HL-60/S4 (cell line): ENCODE measurements around the gene SOBP.

Experiments
- in situ Hi-C: fragments of 300-500 bp; cut with MboI; formaldehyde crosslinking; loops from 2 replicates; pipeline ENCODE4 v1.14.3; 2022; ENCODE audit warnings: low sequenced_read_pairs

SOBP gene

GRCh38 chr6:107635057-107635515, 145.2 kb downstream of the SOBP start:
- in situ Hi-C loops = no loop called here

DNA sequence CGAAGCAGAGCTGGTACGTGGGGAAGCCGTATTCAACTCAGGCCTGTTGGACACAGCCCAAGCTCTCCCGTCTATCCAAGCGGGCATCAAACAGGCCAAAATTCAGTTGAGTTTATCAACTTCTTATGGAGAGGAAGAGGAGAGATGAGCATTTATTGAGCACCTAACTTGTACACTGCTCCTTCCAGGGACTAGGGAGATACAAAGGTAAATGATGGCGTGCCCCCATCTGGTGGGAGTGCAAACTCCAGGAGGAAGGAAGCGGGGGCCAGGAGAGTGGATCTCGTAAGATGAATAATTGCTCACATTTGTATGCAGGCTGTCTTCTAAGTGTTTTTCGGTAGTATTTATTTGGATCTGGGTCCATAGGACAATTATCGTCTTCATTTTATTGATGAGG, 146.6 kb downstream of the SOBP start:
- in situ Hi-C loops = no loop called here

- in situ Hi-C loops = no loop called here
These were observed 147.7 kb downstream of the SOBP start for GRCh38 chr6:107637316-107638315.

GRCh38 chr6:107638493-107638892, 148.6 kb downstream of the SOBP start:
- in situ Hi-C loops = no loop called here

DNA sequence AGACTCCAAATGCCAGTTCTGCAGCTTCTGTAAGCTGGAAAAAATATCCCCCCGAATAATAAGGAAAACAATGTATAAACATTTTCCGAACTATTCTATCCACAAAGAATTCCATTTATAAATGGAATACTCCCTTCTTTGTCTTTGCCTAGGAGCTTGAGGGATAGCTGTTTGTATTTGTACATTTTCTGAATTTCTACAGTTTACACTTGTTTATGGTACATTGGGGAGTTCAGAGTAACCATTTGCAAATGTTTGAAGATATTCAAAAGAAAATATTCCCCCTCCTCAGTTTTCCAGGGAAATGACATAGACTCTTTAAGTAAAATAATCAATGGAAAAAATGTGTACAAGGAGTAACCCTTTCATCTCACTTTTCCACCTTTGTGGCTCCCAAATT, 149.6 kb downstream of the SOBP start:
- in situ Hi-C loops = no loop called here

DNA sequence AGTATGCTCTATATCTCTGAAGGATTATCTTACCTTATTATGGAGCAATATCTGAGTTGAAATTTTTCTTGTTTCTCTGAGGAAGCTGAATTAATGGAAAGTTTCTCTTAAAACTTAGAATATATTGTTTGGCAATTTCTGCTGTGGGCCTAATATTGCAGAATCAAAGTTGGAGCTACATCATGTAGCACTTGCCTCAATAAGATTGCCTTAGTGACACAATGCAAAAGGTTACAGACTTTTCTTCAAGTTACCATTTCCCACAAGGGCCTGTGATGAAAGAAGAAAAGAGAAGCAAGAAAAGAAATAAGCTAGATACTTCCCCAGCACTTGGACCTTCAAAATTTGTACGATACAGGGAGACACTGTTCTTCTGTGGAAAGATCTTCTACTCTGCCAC, 151.2 kb downstream of the SOBP start:
- in situ Hi-C loops = no loop called here

- in situ Hi-C loops = no loop called here
These were observed 151.6 kb downstream of the SOBP start for GRCh38 chr6:107641500-107641941.

DNA sequence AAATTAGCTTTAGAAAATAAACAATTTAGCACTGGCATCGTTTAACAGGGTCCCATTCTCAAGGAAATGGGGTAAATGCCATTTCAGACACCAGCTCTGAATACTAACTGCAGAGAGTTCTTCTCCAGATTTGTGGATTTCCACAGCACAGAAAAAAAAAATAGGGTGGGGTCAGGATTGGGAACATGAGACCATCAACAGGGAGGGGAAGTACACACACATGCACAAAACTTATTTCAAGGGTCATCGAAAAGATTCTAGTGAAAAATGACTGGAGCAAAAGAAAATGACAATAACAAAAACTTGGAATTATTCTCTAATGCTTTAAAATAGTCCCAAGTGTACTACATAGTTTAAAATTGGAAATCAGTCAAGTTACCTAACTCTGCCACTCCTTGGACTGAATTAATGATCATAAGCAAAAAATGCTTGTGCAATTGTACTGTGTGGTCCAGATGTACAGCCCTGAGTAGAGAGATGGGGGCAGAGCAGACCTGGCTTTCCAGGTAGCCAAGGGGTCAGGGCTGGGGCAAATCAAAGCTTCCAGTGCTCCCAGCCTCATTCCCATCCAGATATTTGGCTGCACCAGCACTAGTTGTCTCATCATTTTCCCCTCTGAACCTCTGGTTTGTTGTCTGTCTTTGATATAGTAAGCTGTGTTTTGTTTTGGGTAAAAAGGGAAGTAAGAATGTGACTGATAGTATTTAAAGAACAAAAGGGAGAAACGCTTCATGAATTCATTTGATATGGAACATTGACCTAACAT, 152.4 kb downstream of the SOBP start:
- in situ Hi-C loops = no loop called here

DNA sequence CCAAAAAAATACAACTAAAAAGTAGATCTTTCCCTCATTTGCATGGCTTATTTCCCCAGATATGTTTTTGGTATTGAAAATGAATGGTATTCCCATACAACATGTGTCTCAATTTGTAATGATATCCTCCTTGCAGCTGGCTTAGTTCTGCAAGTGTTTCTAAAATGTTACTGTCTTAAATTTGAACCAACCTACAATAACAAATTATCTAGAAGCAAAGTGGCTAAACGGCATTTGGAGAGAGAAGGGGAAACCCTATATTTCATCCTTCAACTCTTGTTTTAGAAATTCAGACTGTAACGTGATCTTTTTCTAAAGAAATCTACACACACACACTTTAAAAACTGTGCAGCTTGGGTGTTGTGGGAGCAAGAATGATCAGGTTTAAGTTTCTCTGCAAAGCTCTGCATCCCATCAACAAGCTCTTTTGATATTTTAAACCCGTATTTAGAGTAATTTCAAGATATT, 153.0 kb downstream of the SOBP start:
- in situ Hi-C loops = no loop called here

DNA sequence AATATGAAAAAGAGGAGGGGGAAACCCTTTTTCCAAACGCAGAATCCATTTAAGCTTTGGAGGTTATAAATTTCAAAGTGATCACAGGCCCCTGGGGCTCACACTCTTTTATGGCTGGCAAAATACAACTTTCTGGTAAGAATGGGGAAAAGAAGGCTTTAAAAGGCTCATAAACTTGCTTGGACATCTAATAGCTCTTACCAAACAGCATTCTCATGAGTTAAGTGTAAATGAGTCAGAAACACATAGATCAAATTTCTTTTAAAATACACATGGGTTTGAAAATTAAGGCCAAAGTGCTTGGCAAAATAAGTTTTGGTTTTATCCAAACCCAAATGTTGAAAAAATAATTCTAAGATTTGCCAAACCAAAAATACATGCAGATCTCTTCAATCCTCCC, 154.6 kb downstream of the SOBP start:
- in situ Hi-C loops = no loop called here

- in situ Hi-C loops = no loop called here
These were observed 155.8 kb downstream of the SOBP start for GRCh38 chr6:107645740-107646139.

GRCh38 chr6:107646176-107646575, 156.3 kb downstream of the SOBP start:
- in situ Hi-C loops = no loop called here

DNA sequence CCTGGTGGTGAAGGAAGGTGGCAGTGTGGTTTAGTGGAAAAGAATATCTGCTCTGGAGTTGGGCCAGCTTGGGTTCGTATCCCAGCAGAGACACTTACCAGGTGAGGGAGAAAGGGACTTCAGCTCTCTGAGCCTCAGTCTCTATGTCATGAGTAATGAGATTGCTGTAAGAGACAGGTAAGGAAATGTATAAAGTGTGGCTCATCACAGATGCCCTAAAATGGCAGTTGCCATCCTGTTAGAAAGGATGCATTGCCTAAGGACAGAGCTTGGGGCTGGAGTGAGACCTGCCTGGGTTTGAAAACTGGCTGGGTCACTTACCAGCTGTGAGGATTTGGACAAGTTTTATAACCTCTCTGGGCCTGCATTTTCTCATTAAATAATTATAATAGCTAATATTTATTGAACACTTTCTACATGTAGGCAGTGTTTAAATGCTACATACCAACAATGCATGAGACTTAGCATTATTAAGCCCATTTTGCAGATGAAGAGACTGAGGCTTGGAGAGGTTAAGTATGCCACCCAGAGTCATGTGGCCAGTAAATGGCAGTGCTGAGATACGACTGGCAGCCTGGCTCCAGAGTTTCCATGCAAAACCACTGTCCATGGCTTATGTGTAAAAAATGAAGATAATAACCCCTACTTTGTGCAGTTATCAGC, 157.0 kb downstream of the SOBP start:
- in situ Hi-C loops = no loop called here

- in situ Hi-C loops = no loop called here
These were observed 157.6 kb downstream of the SOBP start for GRCh38 chr6:107647439-107647948.

DNA sequence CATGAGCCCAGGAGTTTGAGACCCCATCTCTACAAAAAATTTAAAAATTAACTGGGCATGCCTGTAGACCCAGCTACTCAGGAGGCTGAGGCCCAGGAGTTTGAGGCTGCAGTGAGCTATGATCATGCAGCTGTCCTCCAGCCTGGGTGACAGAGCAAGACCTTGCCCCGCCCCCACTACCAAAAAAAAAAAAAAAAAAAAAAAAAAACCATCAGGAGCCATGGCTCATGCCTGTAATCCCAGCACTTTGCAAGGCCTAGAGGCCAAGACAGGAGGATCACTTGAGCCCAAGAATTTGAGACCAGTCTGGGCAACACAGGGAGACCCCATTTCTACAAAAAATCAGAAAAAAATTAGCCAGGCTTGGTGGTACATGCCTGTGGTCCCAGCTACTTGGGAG, 159.1 kb downstream of the SOBP start:
- in situ Hi-C loops = no loop called here

DNA sequence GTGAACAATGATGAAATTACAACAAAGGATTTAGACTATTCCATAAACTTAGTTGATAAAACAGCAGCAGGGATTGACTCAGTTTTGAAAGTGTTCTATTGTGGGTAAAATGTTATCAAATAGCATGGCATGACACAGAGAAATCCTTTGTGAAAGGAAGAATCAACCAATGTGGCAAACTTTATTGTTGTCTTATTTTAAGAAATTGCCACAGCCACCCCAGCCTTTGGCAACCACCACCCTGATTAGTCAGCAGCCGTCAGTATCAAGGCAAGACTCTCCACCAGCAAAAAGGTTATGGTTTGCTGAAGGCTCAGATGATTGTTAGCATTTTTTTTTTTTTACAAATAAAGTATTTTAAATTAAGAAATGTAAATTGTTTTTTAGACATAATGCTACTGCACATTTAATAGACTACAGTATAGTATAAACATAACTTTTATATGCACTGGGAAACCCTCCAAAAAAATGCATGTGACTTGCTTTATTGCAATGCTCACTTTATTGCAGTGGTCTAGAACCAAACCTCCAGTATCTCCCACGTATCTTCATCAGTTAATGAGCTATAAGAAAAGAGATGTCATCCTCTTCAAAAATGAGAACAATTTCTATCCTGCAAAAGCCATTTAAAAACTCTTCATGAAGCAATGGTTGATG, 162.7 kb downstream of the SOBP start:
- in situ Hi-C loops = loop anchor here (25.0 kb wide), 1 partner anchor 515 kb away; no protein-coding TSS in a partner anchor

- in situ Hi-C loops = loop anchor here (25.0 kb wide), 1 partner anchor 516 kb away; no protein-coding TSS in a partner anchor
These were observed 163.3 kb downstream of the SOBP start for GRCh38 chr6:107653183-107653580.

GRCh38 chr6:107653861-107654394, 164.0 kb downstream of the SOBP start:
- in situ Hi-C loops = loop anchor here (25.0 kb wide), 1 partner anchor 517 kb away; no protein-coding TSS in a partner anchor

GRCh38 chr6:107654764-107655163, 164.8 kb downstream of the SOBP start:
- in situ Hi-C loops = loop anchor here (25.0 kb wide), 1 partner anchor 517 kb away; no protein-coding TSS in a partner anchor

DNA sequence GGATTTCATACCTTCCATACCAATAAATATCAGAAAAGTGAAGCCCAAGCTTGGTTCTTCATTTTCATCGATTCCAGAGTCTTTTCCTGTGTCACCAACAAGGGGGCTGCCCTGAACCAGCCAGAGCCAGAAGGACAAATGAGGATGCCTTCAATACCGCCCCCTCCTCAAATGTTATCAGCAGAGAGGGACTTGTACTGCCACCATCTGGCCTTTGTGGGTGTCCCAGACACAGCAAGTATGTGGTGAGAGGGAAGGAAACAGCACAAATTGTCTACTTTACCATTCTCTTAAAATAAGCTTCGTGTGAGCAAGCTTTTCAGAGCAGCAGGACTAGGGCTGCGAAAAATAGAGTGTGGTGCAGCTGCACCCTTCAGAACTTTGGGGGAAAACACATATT, 165.3 kb downstream of the SOBP start:
- in situ Hi-C loops = loop anchor here (25.0 kb wide), 1 partner anchor 518 kb away; no protein-coding TSS in a partner anchor
